22Rv1 (cell line): ENCODE results near the gene GPC1.

ENCODE experiments used
- CTCF ChIP-seq: fragments of 450-650 bp; IDR thresholded peaks from 2 replicates; pipeline ENCODE4 v1.5.1; 2017; ENCODE audit warnings: mild to moderate bottlenecking
- ZFX ChIP-seq: fragments of 450-650 bp; IDR thresholded peaks from 2 replicates; pipeline ENCODE4 v1.6.1; 2017; ENCODE audit warnings: antibody characterized with exemption, borderline replicate concordance

- TF ChIP-seq CTCF (no peak), ZFX (no peak)
Measured at GRCh38 chr2:240444464-240444863, 9.0 kb downstream of the GPC1 start.
